Right lobe of liver (tissue), 6 donors: Measurements from ENCODE around the gene SFXN3. TPM values are rescaled to one million over a fixed set of nuclear protein-coding genes. Genes with fewer than 3 reads are reported as not detected.
A peak's percentile ranks its signal among the peaks of the same experiment; 100 is the strongest.

ENCODE experiments used
- ATAC-seq, 4 donors: fragments of 200-7000 bp; cut with Tn5 transposase; one replicate each; pipeline ENCODE4 v1.9.1; 2020; ENCODE audit warnings: mild to moderate bottlenecking in 4 of 4, moderate library complexity in 4 of 4
- DNase-seq, 3 donors: peaks; one replicate each; pipeline ENCODE4 v3.0.0-alpha.2; 2020
- H3K27ac ChIP-seq, 3 donors: fragments of 200-600 bp; one replicate each; pipeline ENCODE4 v1.8.0; 2022
- H3K27me3 ChIP-seq, 2 donors: fragments of 200-600 bp; one replicate each; pipeline ENCODE4 v1.8.0; 2022
- H3K36me3 ChIP-seq, 4 donors: fragments of 200-600 bp; sonication (generic) in 1 of 4; one replicate each; pipeline versions ENCODE4 v1.5.1 to v1.8.0; 2017 to 2022; ENCODE audit warnings: control low read depth in 1 of 4
- H3K4me1 ChIP-seq, 4 donors: fragments of 200-600 bp; sonication (generic) in 1 of 4; one replicate each; pipeline versions ENCODE4 v1.5.1 to v1.8.0; 2017 to 2022; ENCODE audit warnings: control low read depth in 1 of 4
- H3K4me3 ChIP-seq, 3 donors: fragments of 200-600 bp; one replicate each; pipeline ENCODE4 v1.8.0; 2022
- H3K9me3 ChIP-seq, 4 donors: fragments of 200-600 bp; sonication (generic) in 1 of 4; one replicate each; pipeline versions ENCODE4 v1.5.1 to v1.8.0; 2017 to 2022; ENCODE audit warnings: control low read depth in 1 of 4
- POLR2A ChIP-seq: fragments of 450-650 bp; IDR thresholded peaks from one replicate; pipeline ENCODE4 v1.6.1; 2017; ENCODE audit warnings: antibody characterized with exemption, mild to moderate bottlenecking
- WGBS: methylation state at CpG from one replicate; pipeline ENCODE4 v1.1.6; 2018; ENCODE audit warnings: low coverage, low lambda C conversion rate; ENCODE audit not compliant: insufficient coverage; ENCODE audit errors: missing lambda C conversion rate; 5-methylcytosine and 5-hydroxymethylcytosine counted together
- intact Hi-C, 2 donors: fragments of 100-400 bp; cut with DNase I; formaldehyde crosslinking; loops; one replicate each; pipeline versions ENCODE4 v1.11.2 to v1.14.1; 2022
- total RNA-seq, 6 experiments: library from RNA; depleted of rRNA in 2 of 6; stranded (reverse); fragments of >200 nt in 2 of 6; fragmentation: NEBNext Ultra II Directional in 3 of 6; extraction: Animal tissue kit (Norgen Biotek cat#: 25700) in 3 of 6; gene quantifications; one replicate each; pipeline versions ENCODE4 v1.1.0 to v1.2.4, GENCODE V29; 2016 to 2023
- TF ChIP-seq, protein P1 (sequence below), 4 donors: fragments of 200-600 bp in 3 of 4; fragments of 450-650 bp in 1 of 4; IDR thresholded peaks; one replicate each; pipeline versions ENCODE4 v1.5.1 to v1.8.0; 2016 to 2022; ENCODE audit warnings: antibody characterized with exemption in 4 of 4, mild to moderate bottlenecking in 2 of 4
- donor health status: DM: no; HTN: yes; CAD: no.
- donor health status: DM: no; HTN: no; CAD: no.
- donor health status: DM: no; HTN: no; CAD: no.
- donor health status: DM: no; HTN: yes; CAD: no.
- donor health status: DM: no; HTN: yes; CAD: no.

Gene SFXN3
- total RNA-seq, 6 experiments from 2014 or later, result 4.0 to 17.0 (median 7.6) TPM

DNA sequence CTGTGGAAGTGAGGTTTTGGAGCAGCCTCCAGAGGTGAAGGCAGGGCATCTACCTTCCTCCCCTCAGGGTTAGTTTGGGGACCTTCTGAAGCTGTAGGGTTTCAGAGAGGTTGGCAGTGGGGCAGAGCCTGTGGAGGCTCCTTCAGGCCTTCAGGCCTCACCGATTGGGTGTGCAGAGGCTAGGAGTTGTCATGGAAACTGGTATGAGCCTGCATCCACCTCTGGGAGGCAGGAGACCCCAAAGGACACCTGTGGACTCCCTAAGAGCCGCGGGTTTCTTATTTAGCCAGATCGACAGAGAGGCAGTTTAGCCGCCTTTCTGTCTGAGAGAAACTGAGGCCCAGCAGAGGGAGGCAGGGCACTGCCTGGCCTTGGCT is 29.4 kb upstream of the SFXN3 start:
- DNase-seq, result no peak

DNA sequence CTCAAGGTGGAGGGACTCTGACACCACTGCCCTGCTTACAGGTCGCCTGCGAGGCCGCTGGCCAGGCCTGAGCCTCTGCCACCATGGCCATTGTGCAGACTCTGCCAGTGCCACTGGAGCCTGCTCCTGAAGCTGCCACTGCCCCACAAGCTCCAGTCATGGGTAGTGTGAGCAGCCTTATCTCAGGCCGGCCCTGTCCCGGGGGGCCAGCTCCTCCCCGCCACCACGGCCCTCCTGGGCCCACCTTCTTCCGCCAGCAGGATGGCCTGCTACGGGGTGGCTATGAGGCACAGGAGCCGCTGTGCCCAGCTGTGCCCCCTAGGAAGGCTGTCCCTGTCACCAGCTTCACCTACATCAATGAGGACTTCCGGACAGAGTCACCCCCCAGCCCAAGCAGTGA is 28.6 kb upstream of the SFXN3 start:
- H3K9me3 ChIP-seq, result no peaks in the 10 kb centered on the region
- ATAC-seq, result no peak
- no peak for TF ChIP-seq POLR2A
- TF ChIP-seq, protein P1, sequence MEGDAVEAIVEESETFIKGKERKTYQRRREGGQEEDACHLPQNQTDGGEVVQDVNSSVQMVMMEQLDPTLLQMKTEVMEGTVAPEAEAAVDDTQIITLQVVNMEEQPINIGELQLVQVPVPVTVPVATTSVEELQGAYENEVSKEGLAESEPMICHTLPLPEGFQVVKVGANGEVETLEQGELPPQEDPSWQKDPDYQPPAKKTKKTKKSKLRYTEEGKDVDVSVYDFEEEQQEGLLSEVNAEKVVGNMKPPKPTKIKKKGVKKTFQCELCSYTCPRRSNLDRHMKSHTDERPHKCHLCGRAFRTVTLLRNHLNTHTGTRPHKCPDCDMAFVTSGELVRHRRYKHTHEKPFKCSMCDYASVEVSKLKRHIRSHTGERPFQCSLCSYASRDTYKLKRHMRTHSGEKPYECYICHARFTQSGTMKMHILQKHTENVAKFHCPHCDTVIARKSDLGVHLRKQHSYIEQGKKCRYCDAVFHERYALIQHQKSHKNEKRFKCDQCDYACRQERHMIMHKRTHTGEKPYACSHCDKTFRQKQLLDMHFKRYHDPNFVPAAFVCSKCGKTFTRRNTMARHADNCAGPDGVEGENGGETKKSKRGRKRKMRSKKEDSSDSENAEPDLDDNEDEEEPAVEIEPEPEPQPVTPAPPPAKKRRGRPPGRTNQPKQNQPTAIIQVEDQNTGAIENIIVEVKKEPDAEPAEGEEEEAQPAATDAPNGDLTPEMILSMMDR (IDR thresholded peaks at IDR 0.05), result no peak
- H3K27me3 ChIP-seq, result no peaks in the 10 kb centered on the region
- H3K36me3 ChIP-seq, result no peaks in the 10 kb centered on the region
- intact Hi-C loops, result loop anchor here in 1 of 2 donors (10.0 kb wide), 1 partner anchor 338 kb away; no protein-coding TSS in a partner anchor
- H3K4me3 ChIP-seq, result no peak overlapping the region
- peak overlapping the region in 1 of 3 donors; percentile 77 for H3K27ac ChIP-seq
- WGBS, result no CpG with 5 or more reads among the region's 11 CpGs
- H3K4me1 ChIP-seq, result peaks cover 0 to 12% (median 3%) of the 10 kb centered on the region in 4 donors
- DNase-seq, result no peak

More for the DNA sequence above, 29.4 kb upstream of the SFXN3 start:
- H3K27ac ChIP-seq, result peak overlapping the region; percentile 26 to 96 (median 77)
- H3K36me3 ChIP-seq, result no peaks in the 10 kb centered on the region
- no CpG with 5 or more reads among the region's 5 CpGs for WGBS
- no peaks in the 10 kb centered on the region for H3K27me3 ChIP-seq
- no peaks in the 10 kb centered on the region for H3K9me3 ChIP-seq
- no peak overlapping the region for H3K4me3 ChIP-seq
- TF ChIP-seq, protein P1 (IDR thresholded peaks at IDR 0.05), result no peak
- TF ChIP-seq POLR2A, result no peak
- intact Hi-C loops, result loop anchor here in 1 of 2 donors (10.0 kb wide), 1 partner anchor 337 kb away; no protein-coding TSS in a partner anchor
- no peak for ATAC-seq
- peaks cover 0 to 14% (median 3%) of the 10 kb centered on the region in 4 donors for H3K4me1 ChIP-seq

DNA sequence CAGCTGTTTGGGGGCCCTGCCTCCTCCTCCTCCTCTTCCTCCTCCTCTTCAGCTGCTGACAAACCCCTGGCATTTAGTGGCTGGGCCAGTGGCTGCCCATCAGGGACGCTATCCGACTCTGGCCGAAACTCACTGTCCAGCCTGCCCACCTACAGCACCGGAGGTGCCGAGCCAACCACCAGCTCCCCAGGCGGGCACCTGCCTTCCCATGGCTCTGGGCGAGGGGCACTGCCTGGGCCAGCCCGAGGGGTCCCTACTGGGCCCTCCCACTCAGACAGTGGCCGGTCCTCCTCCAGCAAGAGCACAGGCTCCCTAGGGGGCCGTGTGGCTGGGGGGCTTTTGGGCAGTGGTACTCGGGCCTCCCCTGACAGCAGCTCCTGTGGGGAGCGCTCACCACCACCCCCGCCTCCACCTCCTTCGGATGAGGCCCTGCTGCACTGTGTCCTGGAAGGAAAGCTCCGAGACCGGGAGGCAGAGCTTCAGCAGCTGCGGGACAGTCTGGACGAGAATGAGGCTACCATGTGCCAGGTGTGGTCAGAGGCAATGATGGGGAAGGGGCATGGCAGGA is 27.3 kb upstream of the SFXN3 start:
- Histone ChIP-seq H3K4me3 (no peak overlapping the region), H3K9me3 (no peaks in the 10 kb centered on the region), H3K27ac (no peak overlapping the region), H3K36me3 (no peaks in the 10 kb centered on the region), H3K4me1 (peaks cover 0 to 2% (median under 1%) of the 10 kb centered on the region in 4 donors), H3K27me3 (no peaks in the 10 kb centered on the region)
- intact Hi-C loops, result loop anchor here in 1 of 2 donors (10.0 kb wide), 1 partner anchor 339 kb away; no protein-coding TSS in a partner anchor
- 76% methylated on average over 4 of the region's 18 CpGs for WGBS
- DNase-seq (no peak), ATAC-seq (no peak)
- TF ChIP-seq, protein P1 (IDR thresholded peaks at IDR 0.05), result no peak
- no peak for TF ChIP-seq POLR2A

DNA sequence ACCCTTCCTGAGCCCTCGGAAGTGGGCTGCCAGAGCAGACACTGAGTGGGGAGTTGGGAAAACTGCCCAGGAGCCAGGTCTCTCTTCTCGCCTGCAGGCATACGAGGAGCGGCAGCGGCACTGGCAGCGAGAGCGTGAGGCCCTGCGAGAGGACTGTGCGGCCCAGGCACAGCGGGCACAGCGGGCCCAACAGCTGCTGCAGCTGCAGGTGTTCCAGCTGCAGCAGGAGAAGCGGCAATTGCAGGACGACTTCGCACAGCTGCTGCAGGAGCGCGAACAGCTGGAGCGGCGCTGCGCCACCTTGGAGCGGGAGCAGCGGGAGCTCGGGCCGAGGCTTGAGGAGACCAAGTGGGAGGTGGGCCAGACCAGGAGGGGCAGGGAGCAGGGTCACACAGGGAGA is 25.7 kb upstream of the SFXN3 start:
- 90% methylated on average over 2 of the region's 23 CpGs for WGBS
- DNase-seq, result no peak
- no peak overlapping the region for H3K4me3 ChIP-seq
- no peaks in the 10 kb centered on the region for H3K4me1 ChIP-seq
- intact Hi-C loops, result loop anchor here in 1 of 2 donors (10.0 kb wide), 1 partner anchor 341 kb away; no protein-coding TSS in a partner anchor
- H3K27ac ChIP-seq, result no peak overlapping the region
- H3K27me3 ChIP-seq, result no peaks in the 10 kb centered on the region
- H3K9me3 ChIP-seq, result no peaks in the 10 kb centered on the region
- no peak for ATAC-seq
- H3K36me3 ChIP-seq, result no peaks in the 10 kb centered on the region
- TF ChIP-seq, protein P1 (IDR thresholded peaks at IDR 0.05), result no peak
- no peak for TF ChIP-seq POLR2A
